Measurements from ENCODE around the gene STYX.

Gene STYX

GRCh38 chr14:52703664-52704063 is 26.3 kb upstream of the STYX start:
- Histone ChIP-seq H3K79me2 (ENCODE audit: insufficient read depth, low read length) (peaks cover 16% of the 10 kb centered on the region), H3K9ac (ENCODE audit: low read length) (no peak overlapping the region), H3K4me1 (ENCODE audit: insufficient read depth, low read length, severe bottlenecking) (peaks cover 23% of the 10 kb centered on the region), H3F3A (ENCODE audit: insufficient read depth, low read length) (no peaks in the 10 kb centered on the region), H3K4me3 (ENCODE audit: low read depth, low read length, poor library complexity, severe bottlenecking) (no peak overlapping the region), H3K9me2 (ENCODE audit: low read depth, low read length) (no peaks in the 10 kb centered on the region), H2AFZ (ENCODE audit: low read length) (no peak overlapping the region), H3K36me3 (ENCODE audit: insufficient read depth, low read length) (peaks cover 11% of the 10 kb centered on the region; the same call in 1 of the 2 replicates), H3K27ac (ENCODE audit: low read depth, low read length, poor library complexity, severe bottlenecking) (no peak overlapping the region), H3K4me2 (ENCODE audit: low read length) (no peak overlapping the region), H3K27me3 (ENCODE audit: insufficient read depth, low read length) (no peaks in the 10 kb centered on the region), H3K9me3 (ENCODE audit: low read length) (no peaks in the 10 kb centered on the region), H4K20me1 (ENCODE audit: insufficient read depth, low read length) (no peaks in the 10 kb centered on the region)
- no peak for TF ChIP-seq EZH2 (IDR thresholded peaks at IDR 0.05; ENCODE audit: borderline replicate concordance, low read length)
- TF ChIP-seq, protein P1, sequence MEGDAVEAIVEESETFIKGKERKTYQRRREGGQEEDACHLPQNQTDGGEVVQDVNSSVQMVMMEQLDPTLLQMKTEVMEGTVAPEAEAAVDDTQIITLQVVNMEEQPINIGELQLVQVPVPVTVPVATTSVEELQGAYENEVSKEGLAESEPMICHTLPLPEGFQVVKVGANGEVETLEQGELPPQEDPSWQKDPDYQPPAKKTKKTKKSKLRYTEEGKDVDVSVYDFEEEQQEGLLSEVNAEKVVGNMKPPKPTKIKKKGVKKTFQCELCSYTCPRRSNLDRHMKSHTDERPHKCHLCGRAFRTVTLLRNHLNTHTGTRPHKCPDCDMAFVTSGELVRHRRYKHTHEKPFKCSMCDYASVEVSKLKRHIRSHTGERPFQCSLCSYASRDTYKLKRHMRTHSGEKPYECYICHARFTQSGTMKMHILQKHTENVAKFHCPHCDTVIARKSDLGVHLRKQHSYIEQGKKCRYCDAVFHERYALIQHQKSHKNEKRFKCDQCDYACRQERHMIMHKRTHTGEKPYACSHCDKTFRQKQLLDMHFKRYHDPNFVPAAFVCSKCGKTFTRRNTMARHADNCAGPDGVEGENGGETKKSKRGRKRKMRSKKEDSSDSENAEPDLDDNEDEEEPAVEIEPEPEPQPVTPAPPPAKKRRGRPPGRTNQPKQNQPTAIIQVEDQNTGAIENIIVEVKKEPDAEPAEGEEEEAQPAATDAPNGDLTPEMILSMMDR (IDR thresholded peaks at IDR 0.05; ENCODE audit: low read length): no peak

DNA sequence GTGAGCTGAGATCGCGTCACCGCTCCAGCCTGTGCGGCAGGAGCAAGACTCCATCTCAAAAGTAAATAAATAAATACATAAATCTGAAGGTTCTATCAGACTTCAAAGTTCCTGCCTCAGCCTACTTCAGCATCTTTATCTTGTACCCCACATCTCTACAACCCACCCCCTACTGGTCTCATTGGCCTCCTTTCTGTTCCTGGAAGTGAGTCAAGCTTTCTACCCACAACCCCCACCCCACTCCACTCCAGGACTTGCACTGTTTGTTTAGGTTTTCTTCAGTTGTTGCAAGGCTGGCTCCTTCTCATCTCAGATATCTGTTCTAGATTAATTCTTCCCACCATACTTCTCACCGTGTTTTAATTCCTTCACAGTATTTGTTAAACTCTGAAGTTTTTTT is 23.7 kb upstream of the STYX start:
- no peaks in the 10 kb centered on the region for H3K9me3 ChIP-seq (ENCODE audit: low read length)
- no peaks in the 10 kb centered on the region for H4K20me1 ChIP-seq (ENCODE audit: insufficient read depth, low read length)
- no peak overlapping the region for H2AFZ ChIP-seq (ENCODE audit: low read length)
- no peaks in the 10 kb centered on the region for H3K9me2 ChIP-seq (ENCODE audit: low read depth, low read length)
- no peaks in the 10 kb centered on the region for H3K27me3 ChIP-seq (ENCODE audit: insufficient read depth, low read length)
- peak overlapping the region; percentile 96 for H3K4me2 ChIP-seq (ENCODE audit: low read length)
- peak overlapping the region; percentile 72 for H3K27ac ChIP-seq (ENCODE audit: low read depth, low read length, poor library complexity, severe bottlenecking)
- peaks cover 20% of the 10 kb centered on the region for H3K4me1 ChIP-seq (ENCODE audit: insufficient read depth, low read length, severe bottlenecking)
- TF ChIP-seq, protein P1 (IDR thresholded peaks at IDR 0.05; ENCODE audit: low read length): no peak
- TF ChIP-seq EZH2 (IDR thresholded peaks at IDR 0.05; ENCODE audit: borderline replicate concordance, low read length): no peak
- H3F3A ChIP-seq (ENCODE audit: insufficient read depth, low read length): no peaks in the 10 kb centered on the region
- H3K4me3 ChIP-seq (ENCODE audit: low read depth, low read length, poor library complexity, severe bottlenecking): peak overlapping the region; percentile 96
- H3K36me3 ChIP-seq (ENCODE audit: insufficient read depth, low read length): peaks cover 37% of the 10 kb centered on the region
- peaks cover 28% of the 10 kb centered on the region for H3K79me2 ChIP-seq (ENCODE audit: insufficient read depth, low read length)
- peak overlapping the region; percentile 96 for H3K9ac ChIP-seq (ENCODE audit: low read length)

DNA sequence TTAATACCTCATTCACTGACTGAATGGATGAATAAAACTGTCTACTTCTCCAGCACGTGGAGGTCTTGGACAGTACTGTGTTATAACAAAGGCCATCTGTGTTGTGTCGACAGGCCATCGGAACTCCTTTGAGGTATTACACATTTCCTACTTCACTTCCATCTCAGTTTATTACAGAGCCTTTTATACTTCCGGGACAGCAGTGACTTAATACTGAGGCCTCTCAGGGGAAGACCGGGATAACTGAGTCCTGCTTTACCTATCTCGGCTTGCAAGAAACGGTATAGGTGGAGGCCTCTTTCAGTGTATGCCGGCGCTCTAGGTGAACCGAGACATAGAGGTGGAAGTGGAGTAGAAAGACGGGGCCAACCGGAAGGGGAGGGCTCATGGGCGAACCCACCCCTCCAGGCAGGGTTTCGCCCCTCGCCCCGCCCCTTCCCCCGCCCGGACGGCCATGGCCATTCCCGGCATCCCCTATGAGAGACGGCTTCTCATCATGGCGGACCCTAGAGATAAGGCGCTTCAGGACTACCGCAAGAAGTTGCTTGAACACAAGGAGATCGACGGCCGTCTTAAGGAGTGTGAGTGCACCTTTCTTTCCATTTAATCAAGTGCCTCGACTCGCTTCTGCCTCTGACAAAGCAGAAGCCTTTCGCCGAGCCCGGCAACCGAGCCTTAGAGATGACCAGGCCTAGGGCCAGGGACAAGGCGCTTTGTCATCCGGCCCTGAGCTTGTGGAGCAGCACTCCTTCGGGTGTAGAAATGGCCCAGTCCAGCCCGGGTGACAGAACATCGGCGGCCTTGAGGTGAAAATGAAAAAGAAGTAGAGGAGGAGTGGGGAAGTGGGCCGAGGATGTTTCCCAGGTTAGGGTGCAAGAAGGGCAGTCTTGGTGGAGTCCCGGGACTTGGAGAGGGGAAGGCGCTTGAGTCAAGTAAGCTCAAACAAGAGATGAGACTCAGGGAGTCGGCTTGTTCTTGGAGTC is 23.0 kb upstream of the STYX start, which contains the start of gene PSMC6:
PSMC6 (plus strand) TSS at position 477 of the 983 bp plus-strand sequence; CDS start at position 497, 20 bp downstream.
- peak within 1 kb of the TSS; percentile 96 for H3K4me3 ChIP-seq (ENCODE audit: low read depth, low read length, poor library complexity, severe bottlenecking)
- peaks cover 20% of the 10 kb centered on the region for H3K4me1 ChIP-seq (ENCODE audit: insufficient read depth, low read length, severe bottlenecking)
- H4K20me1 ChIP-seq (ENCODE audit: insufficient read depth, low read length): no peaks in the 10 kb centered on the region
- H3K9me2 ChIP-seq (ENCODE audit: low read depth, low read length): no peaks in the 10 kb centered on the region
- peaks cover 44% of the 10 kb centered on the region for H3K36me3 ChIP-seq (ENCODE audit: insufficient read depth, low read length)
- peak within 1 kb of the TSS; percentile 96 for H3K4me2 ChIP-seq (ENCODE audit: low read length)
- no peaks in the 10 kb centered on the region for H3K27me3 ChIP-seq (ENCODE audit: insufficient read depth, low read length)
- H3K9ac ChIP-seq (ENCODE audit: low read length): peak within 1 kb of the TSS; percentile 96
- peak within 1 kb of the TSS; percentile 72 for H3K27ac ChIP-seq (ENCODE audit: low read depth, low read length, poor library complexity, severe bottlenecking)
- peak within 1 kb of the TSS; percentile 56; the same call in 1 of the 2 replicates for H2AFZ ChIP-seq (ENCODE audit: low read length)
- TF ChIP-seq, protein P1 (IDR thresholded peaks at IDR 0.05; ENCODE audit: low read length): no peak
- TF ChIP-seq EZH2 (IDR thresholded peaks at IDR 0.05; ENCODE audit: borderline replicate concordance, low read length): no peak
- H3K9me3 ChIP-seq (ENCODE audit: low read length): no peaks in the 10 kb centered on the region
- no peaks in the 10 kb centered on the region for H3F3A ChIP-seq (ENCODE audit: insufficient read depth, low read length)
- peaks cover 28% of the 10 kb centered on the region for H3K79me2 ChIP-seq (ENCODE audit: insufficient read depth, low read length)

Data from OCI-LY1 (cell line).